C4-2B (cell line): ENCODE results near the gene PRMT9.

Source experiments
- H3K27ac ChIP-seq: fragments of 450-650 bp; 2 replicates; pipeline ENCODE4 v1.5.1; 2017
- ZFX ChIP-seq: fragments of 450-650 bp; IDR thresholded peaks from 2 replicates; pipeline ENCODE4 v1.6.1; 2017
- TF ChIP-seq, protein P1 (sequence below): fragments of 450-650 bp; conservative IDR thresholded peaks from 2 replicates; pipeline ENCODE4 v1.5.1; 2017; ENCODE audit warnings: mild to moderate bottlenecking

The PRMT9 gene

DNA sequence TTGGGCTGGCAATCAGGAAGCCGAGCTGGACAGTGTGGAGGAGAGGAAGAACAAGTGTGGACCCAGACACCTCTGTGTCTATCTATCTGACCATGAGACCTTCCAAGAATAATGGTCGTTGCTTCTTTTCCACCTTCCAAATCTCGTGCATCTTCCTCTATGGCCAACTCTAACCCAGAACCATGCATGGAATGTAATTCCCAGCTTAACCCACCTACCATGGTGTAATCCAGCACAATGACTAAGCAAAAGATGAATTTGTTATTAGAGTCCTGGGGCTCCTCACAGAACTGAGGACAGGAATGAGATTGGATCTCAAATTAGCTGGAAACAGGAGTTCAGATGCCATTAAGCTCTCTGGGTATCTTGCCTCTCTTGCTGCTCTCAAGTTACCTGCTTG lies 84.2 kb downstream of the PRMT9 start:
- no peak for TF ChIP-seq ZFX
- TF ChIP-seq, protein P1, sequence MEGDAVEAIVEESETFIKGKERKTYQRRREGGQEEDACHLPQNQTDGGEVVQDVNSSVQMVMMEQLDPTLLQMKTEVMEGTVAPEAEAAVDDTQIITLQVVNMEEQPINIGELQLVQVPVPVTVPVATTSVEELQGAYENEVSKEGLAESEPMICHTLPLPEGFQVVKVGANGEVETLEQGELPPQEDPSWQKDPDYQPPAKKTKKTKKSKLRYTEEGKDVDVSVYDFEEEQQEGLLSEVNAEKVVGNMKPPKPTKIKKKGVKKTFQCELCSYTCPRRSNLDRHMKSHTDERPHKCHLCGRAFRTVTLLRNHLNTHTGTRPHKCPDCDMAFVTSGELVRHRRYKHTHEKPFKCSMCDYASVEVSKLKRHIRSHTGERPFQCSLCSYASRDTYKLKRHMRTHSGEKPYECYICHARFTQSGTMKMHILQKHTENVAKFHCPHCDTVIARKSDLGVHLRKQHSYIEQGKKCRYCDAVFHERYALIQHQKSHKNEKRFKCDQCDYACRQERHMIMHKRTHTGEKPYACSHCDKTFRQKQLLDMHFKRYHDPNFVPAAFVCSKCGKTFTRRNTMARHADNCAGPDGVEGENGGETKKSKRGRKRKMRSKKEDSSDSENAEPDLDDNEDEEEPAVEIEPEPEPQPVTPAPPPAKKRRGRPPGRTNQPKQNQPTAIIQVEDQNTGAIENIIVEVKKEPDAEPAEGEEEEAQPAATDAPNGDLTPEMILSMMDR: no peak
- H3K27ac ChIP-seq: no peak overlapping the region; the same call in 1 of the 2 replicates

DNA sequence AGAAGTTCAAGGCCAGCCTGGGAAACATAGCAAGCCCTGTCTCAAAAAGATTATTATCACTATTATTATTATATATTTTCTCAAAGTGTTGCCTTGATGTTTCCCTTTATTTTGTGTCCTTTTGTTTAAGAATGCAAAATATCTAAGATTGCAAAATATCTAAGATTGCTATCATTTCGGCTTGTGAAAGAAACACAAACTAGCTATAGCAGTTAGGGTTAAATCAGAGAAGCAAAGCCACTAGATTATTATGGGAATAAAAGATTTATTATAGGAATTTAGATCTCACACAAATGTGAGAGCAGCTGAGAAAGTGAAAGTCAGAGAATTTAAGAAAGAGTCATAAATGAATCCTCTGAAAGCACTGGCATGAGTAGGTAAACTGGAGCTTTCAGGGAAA lies 84.8 kb downstream of the PRMT9 start:
- no peak for TF ChIP-seq ZFX
- TF ChIP-seq, protein P1: no peak

DNA sequence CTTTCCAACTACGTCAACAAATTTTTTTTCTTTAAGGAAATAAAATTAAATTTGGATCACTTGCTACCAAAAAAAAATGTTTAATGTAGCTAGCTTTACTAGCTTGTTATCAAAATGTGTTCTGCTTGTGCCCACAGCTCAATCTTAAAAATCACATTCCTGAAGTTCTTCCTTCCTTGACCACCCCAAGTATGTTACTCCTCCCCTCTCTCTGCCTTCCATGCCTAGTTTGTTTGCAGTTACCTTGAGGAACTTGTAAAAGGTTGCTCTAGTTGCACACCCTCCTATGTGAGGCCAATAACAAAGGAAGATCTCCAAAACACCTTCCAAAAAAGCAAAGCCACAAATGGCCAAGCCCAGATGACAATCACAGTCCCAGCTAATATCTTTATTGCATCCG lies 86.4 kb downstream of the PRMT9 start:
- H3K27ac ChIP-seq: peak overlapping the region; percentile 20; the same call in 1 of the 2 replicates

More for the DNA sequence above, 84.8 kb downstream of the PRMT9 start:
- no peak overlapping the region for H3K27ac ChIP-seq

DNA sequence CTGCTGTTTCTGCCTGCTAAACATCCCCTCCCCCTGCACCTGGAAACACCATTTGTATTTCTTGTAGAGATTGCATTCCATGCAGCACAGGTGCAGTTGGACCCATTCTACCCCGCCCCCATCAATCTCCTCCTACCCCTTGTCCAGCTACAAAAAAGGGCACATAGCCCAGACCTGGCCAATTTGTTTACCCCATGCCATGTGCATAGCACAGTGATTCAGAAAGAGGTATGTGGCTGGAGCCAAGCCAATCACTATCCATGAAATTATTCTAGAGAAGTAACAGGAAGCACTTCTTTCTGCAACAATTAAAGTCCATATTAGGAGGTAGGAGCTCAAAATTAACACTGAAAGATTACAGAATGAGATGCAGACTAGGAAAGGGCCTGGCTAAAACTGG lies 87.0 kb downstream of the PRMT9 start:
- TF ChIP-seq, protein P1: no peak
- TF ChIP-seq ZFX: no peak
- H3K27ac ChIP-seq: peak overlapping the region; percentile 20; the same call in 1 of the 2 replicates

More for the DNA sequence above, 86.4 kb downstream of the PRMT9 start:
- no peak for TF ChIP-seq ZFX
- TF ChIP-seq, protein P1: no peak

DNA sequence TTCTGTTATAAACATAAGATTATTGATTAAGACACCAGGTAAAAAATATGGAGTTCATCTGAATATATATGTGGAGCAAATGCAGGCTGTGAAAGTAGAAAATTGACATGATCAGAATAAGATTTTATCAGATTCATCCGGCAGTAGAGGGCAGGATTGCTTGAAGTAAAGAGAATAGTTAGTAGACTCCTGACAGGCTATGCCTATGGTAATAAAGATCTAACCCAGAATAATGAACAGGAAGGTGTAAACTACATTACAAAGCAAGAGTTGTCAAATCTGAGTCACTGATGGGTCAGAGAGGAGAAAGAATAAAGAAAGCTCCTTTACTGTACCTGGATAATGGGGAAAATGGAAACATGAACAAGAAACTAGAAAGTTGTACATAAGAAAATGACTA lies 87.6 kb downstream of the PRMT9 start:
- no peak overlapping the region for H3K27ac ChIP-seq
- TF ChIP-seq, protein P1: no peak; the same call in 1 of the 2 replicates
- TF ChIP-seq ZFX: no peak

DNA sequence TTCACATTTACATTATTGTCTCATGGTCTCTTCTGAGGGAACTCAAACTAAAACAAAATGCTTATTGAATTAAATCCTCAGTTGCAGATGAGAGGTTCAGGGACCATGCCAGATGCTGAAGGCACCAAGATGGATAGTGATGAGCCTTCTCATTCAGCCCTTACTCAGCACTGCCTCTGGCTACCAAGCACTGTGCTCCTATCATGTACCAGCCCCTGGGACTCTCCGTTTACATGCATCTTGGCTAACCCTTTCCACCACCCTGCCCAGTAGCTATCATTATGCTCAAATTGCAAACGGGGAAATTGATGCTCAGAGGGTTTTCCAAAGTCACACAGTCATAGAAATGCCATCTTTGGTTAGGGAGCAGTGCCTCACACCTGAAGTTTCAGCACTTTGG lies 89.4 kb downstream of the PRMT9 start:
- TF ChIP-seq ZFX: no peak
- TF ChIP-seq, protein P1: no peak
- no peak overlapping the region for H3K27ac ChIP-seq

DNA sequence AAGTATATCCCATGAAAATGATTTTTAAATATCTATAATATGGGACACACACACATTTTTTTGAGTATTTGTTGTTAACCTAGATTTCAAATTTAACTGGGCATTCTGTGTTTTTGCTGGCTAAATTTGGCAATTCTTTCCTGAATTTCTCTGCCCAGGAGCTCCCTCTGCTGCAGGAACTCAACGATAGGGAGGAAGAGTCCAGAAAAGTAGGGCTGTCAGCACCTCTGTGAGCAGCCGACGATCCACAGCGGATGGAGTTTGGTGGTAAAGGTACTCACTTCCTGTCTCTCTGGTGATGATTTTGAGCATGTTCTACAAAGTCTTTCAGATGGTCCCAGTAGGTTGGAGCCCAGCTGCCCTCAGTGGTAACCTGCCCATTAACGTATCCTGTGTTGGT lies 89.9 kb downstream of the PRMT9 start:
- no peak overlapping the region for H3K27ac ChIP-seq
- no peak for TF ChIP-seq ZFX
- TF ChIP-seq, protein P1: no peak
